ENCODE results near the gene KCNH2. TPM values are rescaled to one million over a fixed set of nuclear protein-coding genes. Genes with fewer than 3 reads are reported as not detected.

The KCNH2 gene
- total RNA-seq, 1 experiment from 2014 or later: 0.09 TPM

- BruUV-seq (replicated peaks): no TSS peak
- no peak for DNase-seq (ENCODE audit: unreplicated experiment)
- Mint-ChIP-seq H3K9me3 (ENCODE audit: unreplicated experiment) (no peaks in the 10 kb centered on the region), H3K27me3 (ENCODE audit: insufficient read depth, unreplicated experiment) (peaks cover under 1% of the 10 kb centered on the region), H3K36me3 (ENCODE audit: insufficient read depth, unreplicated experiment) (no peaks in the 10 kb centered on the region), H3K4me3 (ENCODE audit: unreplicated experiment) (no peak overlapping the region), H3K27ac (ENCODE audit: low read depth, unreplicated experiment) (no peak overlapping the region), H3K4me1 (ENCODE audit: insufficient read depth, unreplicated experiment) (peaks cover 24% of the 10 kb centered on the region)
- POLR2A ChIA-PET: no interaction called here
- intact Hi-C loops (cut with micrococcal nuclease): no loop called here
- CTCF ChIA-PET: interaction anchor here (0.5 to 2.1 kb wide), 5 partner anchors 9 to 101 kb away, joined by 3 to 13 read pairs (median 3); no protein-coding TSS in a partner anchor
- TF ChIP-seq CTCF (IDR thresholded peaks at IDR 0.05; ENCODE audit: unreplicated experiment): no peak
Observed at GRCh38 chr7:151010037-151010306, 31.9 kb upstream of the KCNH2 start.

- BruUV-seq (replicated peaks): no TSS peak
- POLR2A ChIA-PET: no interaction called here
- CTCF ChIA-PET: interaction anchor here (0.5 to 2.3 kb wide), 8 partner anchors 9 to 101 kb away, joined by 3 to 13 read pairs (median 4); no protein-coding TSS in a partner anchor
- TF ChIP-seq CTCF (IDR thresholded peaks at IDR 0.05; ENCODE audit: unreplicated experiment): no peak
- no peaks in the 10 kb centered on the region for H3K36me3 Mint-ChIP-seq (ENCODE audit: insufficient read depth, unreplicated experiment)
- intact Hi-C loops (cut with micrococcal nuclease): no loop called here
- H3K27me3 Mint-ChIP-seq (ENCODE audit: insufficient read depth, unreplicated experiment): peaks cover 5% of the 10 kb centered on the region
- no peak overlapping the region for H3K27ac Mint-ChIP-seq (ENCODE audit: low read depth, unreplicated experiment)
- no peak for DNase-seq (ENCODE audit: unreplicated experiment)
- H3K9me3 Mint-ChIP-seq (ENCODE audit: unreplicated experiment): no peaks in the 10 kb centered on the region
- peaks cover 22% of the 10 kb centered on the region for H3K4me1 Mint-ChIP-seq (ENCODE audit: insufficient read depth, unreplicated experiment)
- H3K4me3 Mint-ChIP-seq (ENCODE audit: unreplicated experiment): no peak overlapping the region
Observed at GRCh38 chr7:151009327-151010036, 31.4 kb upstream of the KCNH2 start.

GRCh38 chr7:151008511-151009323 is 30.6 kb upstream of the KCNH2 start:
- peaks cover 22% of the 10 kb centered on the region for H3K4me1 Mint-ChIP-seq (ENCODE audit: insufficient read depth, unreplicated experiment)
- H3K9me3 Mint-ChIP-seq (ENCODE audit: unreplicated experiment): no peaks in the 10 kb centered on the region
- no TSS peak for BruUV-seq (replicated peaks)
- TF ChIP-seq CTCF (IDR thresholded peaks at IDR 0.05; ENCODE audit: unreplicated experiment): peak; percentile 59
- H3K4me3 Mint-ChIP-seq (ENCODE audit: unreplicated experiment): no peak overlapping the region
- no peaks in the 10 kb centered on the region for H3K36me3 Mint-ChIP-seq (ENCODE audit: insufficient read depth, unreplicated experiment)
- peak; percentile 40 for DNase-seq (ENCODE audit: unreplicated experiment)
- ChIA-PET CTCF (interaction anchor here (0.6 to 2.3 kb wide), 7 partner anchors 10 to 286 kb away, joined by 3 to 13 read pairs (median 3); no protein-coding TSS in a partner anchor), POLR2A (no interaction called here)
- no peak overlapping the region for H3K27ac Mint-ChIP-seq (ENCODE audit: low read depth, unreplicated experiment)
- intact Hi-C loops (cut with micrococcal nuclease): no loop called here
- peaks cover 10% of the 10 kb centered on the region for H3K27me3 Mint-ChIP-seq (ENCODE audit: insufficient read depth, unreplicated experiment)

- DNase-seq (ENCODE audit: unreplicated experiment): no peak
- peaks cover 22% of the 10 kb centered on the region for H3K4me1 Mint-ChIP-seq (ENCODE audit: insufficient read depth, unreplicated experiment)
- no peaks in the 10 kb centered on the region for H3K36me3 Mint-ChIP-seq (ENCODE audit: insufficient read depth, unreplicated experiment)
- BruUV-seq (replicated peaks): no TSS peak
- CTCF ChIA-PET: interaction anchor here (0.7 to 2.3 kb wide), 4 partner anchors 23 to 287 kb away, joined by 3 to 11 read pairs (median 3); no protein-coding TSS in a partner anchor
- H3K27me3 Mint-ChIP-seq (ENCODE audit: insufficient read depth, unreplicated experiment): peaks cover 10% of the 10 kb centered on the region
- no peak for TF ChIP-seq CTCF (IDR thresholded peaks at IDR 0.05; ENCODE audit: unreplicated experiment)
- H3K4me3 Mint-ChIP-seq (ENCODE audit: unreplicated experiment): no peak overlapping the region
- H3K27ac Mint-ChIP-seq (ENCODE audit: low read depth, unreplicated experiment): no peak overlapping the region
- POLR2A ChIA-PET: no interaction called here
- intact Hi-C loops (cut with micrococcal nuclease): no loop called here
- no peaks in the 10 kb centered on the region for H3K9me3 Mint-ChIP-seq (ENCODE audit: unreplicated experiment)
Observed at GRCh38 chr7:151008143-151008510, 30.0 kb upstream of the KCNH2 start.
